ENCODE results near the gene TLCD3A.

Gene TLCD3A

GRCh38 chr17:721540-721937 is 10.9 kb upstream of the TLCD3A start:
- Histone ChIP-seq H3K4me2 (ENCODE audit: low read length) (no peak overlapping the region), H3K27ac (ENCODE audit: low read depth, low read length) (no peak overlapping the region), H3K36me3 (ENCODE audit: control insufficient read depth, low read length) (no peaks in the 10 kb centered on the region), H3F3A (ENCODE audit: control insufficient read depth, insufficient read depth) (peaks cover 14% of the 10 kb centered on the region), H3K4me1 (ENCODE audit: control insufficient read depth, low read length) (no peaks in the 10 kb centered on the region), H3K9me2 (replicated peaks; ENCODE audit: control insufficient read depth, low read length) (no peaks in the 10 kb centered on the region), H3K27me3 (ENCODE audit: control insufficient read depth, low read length) (no peaks in the 10 kb centered on the region), H3K4me3 (ENCODE audit: low read length) (no peak overlapping the region), H4K20me1 (ENCODE audit: control insufficient read depth, insufficient read depth, low read depth, low read length) (no peaks in the 10 kb centered on the region), H3K9me3 (ENCODE audit: control insufficient read depth, insufficient read depth, low read length) (no peaks in the 10 kb centered on the region), H3K79me2 (ENCODE audit: control insufficient read depth, low read length) (no peaks in the 10 kb centered on the region)
- TF ChIP-seq CTCF (IDR thresholded peaks at IDR 0.05; ENCODE audit: low read depth, low read length, poor library complexity, severe bottlenecking) = no peak
- no peak for TF ChIP-seq EZH2phosphoT487 (IDR thresholded peaks at IDR 0.05; ENCODE audit: borderline replicate concordance, low read length)

- no peak for TF ChIP-seq EZH2phosphoT487 (IDR thresholded peaks at IDR 0.05; ENCODE audit: borderline replicate concordance, low read length)
- TF ChIP-seq CTCF (IDR thresholded peaks at IDR 0.05; ENCODE audit: low read depth, low read length, poor library complexity, severe bottlenecking) = no peak
- no peak overlapping the region for H3K27ac ChIP-seq (ENCODE audit: low read depth, low read length)
- H4K20me1 ChIP-seq (ENCODE audit: control insufficient read depth, insufficient read depth, low read depth, low read length) = no peaks in the 10 kb centered on the region
- peaks cover 16% of the 10 kb centered on the region for H3F3A ChIP-seq (ENCODE audit: control insufficient read depth, insufficient read depth)
- no peaks in the 10 kb centered on the region for H3K27me3 ChIP-seq (ENCODE audit: control insufficient read depth, low read length)
- no peak overlapping the region for H3K4me2 ChIP-seq (ENCODE audit: low read length)
- no peak overlapping the region for H3K4me3 ChIP-seq (ENCODE audit: low read length)
- H3K36me3 ChIP-seq (ENCODE audit: control insufficient read depth, low read length) = no peaks in the 10 kb centered on the region
- H3K9me3 ChIP-seq (ENCODE audit: control insufficient read depth, insufficient read depth, low read length) = no peaks in the 10 kb centered on the region
- no peaks in the 10 kb centered on the region for H3K79me2 ChIP-seq (ENCODE audit: control insufficient read depth, low read length)
- H3K4me1 ChIP-seq (ENCODE audit: control insufficient read depth, low read length) = no peaks in the 10 kb centered on the region
- no peaks in the 10 kb centered on the region for H3K9me2 ChIP-seq (replicated peaks; ENCODE audit: control insufficient read depth, low read length)
These were observed 7.3 kb upstream of the TLCD3A start for GRCh38 chr17:725084-725483.

DNA sequence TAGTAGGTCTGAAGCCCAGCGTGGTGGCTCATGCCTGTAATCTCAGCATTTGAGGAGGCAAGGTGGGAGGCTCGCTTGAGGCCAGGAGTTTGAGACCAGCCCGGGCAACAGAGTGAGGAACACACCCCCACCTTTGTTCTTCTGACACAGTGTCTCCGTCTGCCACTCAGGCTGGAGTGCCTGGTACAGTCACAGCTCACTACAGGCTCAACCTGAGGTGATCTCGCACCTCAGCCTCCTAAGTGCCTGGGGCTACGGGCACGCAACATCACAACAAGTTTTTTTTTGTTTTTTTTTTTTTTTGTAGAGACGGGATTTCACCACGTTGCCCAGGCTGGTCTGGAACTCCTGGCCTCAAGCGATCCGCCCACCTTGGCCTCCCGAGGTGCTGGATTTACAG is 6.7 kb upstream of the TLCD3A start:
- H3K4me1 ChIP-seq (ENCODE audit: control insufficient read depth, low read length) = no peaks in the 10 kb centered on the region
- no peaks in the 10 kb centered on the region for H4K20me1 ChIP-seq (ENCODE audit: control insufficient read depth, insufficient read depth, low read depth, low read length)
- no peaks in the 10 kb centered on the region for H3K9me2 ChIP-seq (replicated peaks; ENCODE audit: control insufficient read depth, low read length)
- H3K36me3 ChIP-seq (ENCODE audit: control insufficient read depth, low read length) = no peaks in the 10 kb centered on the region
- no peak overlapping the region for H3K4me3 ChIP-seq (ENCODE audit: low read length)
- TF ChIP-seq CTCF (IDR thresholded peaks at IDR 0.05; ENCODE audit: low read depth, low read length, poor library complexity, severe bottlenecking) = no peak
- no peak for TF ChIP-seq EZH2phosphoT487 (IDR thresholded peaks at IDR 0.05; ENCODE audit: borderline replicate concordance, low read length)
- H3K27ac ChIP-seq (ENCODE audit: low read depth, low read length) = no peak overlapping the region
- no peaks in the 10 kb centered on the region for H3K27me3 ChIP-seq (ENCODE audit: control insufficient read depth, low read length)
- H3F3A ChIP-seq (ENCODE audit: control insufficient read depth, insufficient read depth) = peaks cover 20% of the 10 kb centered on the region
- H3K9me3 ChIP-seq (ENCODE audit: control insufficient read depth, insufficient read depth, low read length) = no peaks in the 10 kb centered on the region
- H3K79me2 ChIP-seq (ENCODE audit: control insufficient read depth, low read length) = no peaks in the 10 kb centered on the region
- H3K4me2 ChIP-seq (ENCODE audit: low read length) = no peak overlapping the region

All from DOHH2 (cell line).